PFSK-1 (cell line): Measurements from ENCODE around the gene CSDE1.

Source experiments
- FOXP2 ChIP-seq: optimal IDR thresholded peaks from 2 replicates; pipeline ENCODE3; 2011; ENCODE audit warnings: borderline replicate concordance, control low read depth, inconsistent platforms; ENCODE audit not compliant: insufficient read depth; ENCODE audit errors: extremely low read length, extremely low read depth
- POLR2AphosphoS5 ChIP-seq: IDR thresholded peaks from 2 replicates; pipeline ENCODE4 v1.6.1; 2012; ENCODE audit warnings: low read depth, mild to moderate bottlenecking, control low read depth, low read length, moderate library complexity
- REST ChIP-seq, 2 experiments: IDR thresholded peaks; 2 replicates each; pipeline versions ENCODE4 v1.6.1 to v1.8.0; 2011 to 2012; ENCODE audit warnings: low read depth in 2 of 2, low read length in 2 of 2, control low read depth in 1 of 2, inconsistent platforms in 1 of 2, mild to moderate bottlenecking in 1 of 2, moderate library complexity in 1 of 2; ENCODE audit not compliant: insufficient read depth in 1 of 2
- SIN3A ChIP-seq: IDR thresholded peaks from 2 replicates; pipeline ENCODE4 v1.6.1; 2012; ENCODE audit warnings: mild to moderate bottlenecking, low read length, moderate library complexity, borderline replicate concordance; ENCODE audit not compliant: insufficient read depth
- TAF1 ChIP-seq: IDR thresholded peaks from 2 replicates; pipeline ENCODE4 v1.6.1; 2012; ENCODE audit warnings: low read length, control low read depth, borderline replicate concordance; ENCODE audit not compliant: insufficient read depth

CSDE1 gene

GRCh38 chr1:114728553-114728952 is 29.2 kb downstream of the CSDE1 start:
- TF ChIP-seq SIN3A: no peak
- no peak for TF ChIP-seq FOXP2
- TF ChIP-seq REST (IDR thresholded peaks at IDR 0.05; ENCODE audit: insufficient read depth in 1 of 2, low read depth in 2 of 2, low read length in 2 of 2): no peak
- TF ChIP-seq POLR2AphosphoS5: no peak
- no peak for TF ChIP-seq TAF1

- no peak for TF ChIP-seq TAF1
These were observed 32.6 kb downstream of the CSDE1 start for GRCh38 chr1:114725230-114725629.

GRCh38 chr1:114723915-114724314 is 33.9 kb downstream of the CSDE1 start:
- TF ChIP-seq TAF1 (no peak), REST (IDR thresholded peaks at IDR 0.05; ENCODE audit: insufficient read depth in 1 of 2, low read depth in 2 of 2, low read length in 2 of 2) (no peak), POLR2AphosphoS5 (no peak), FOXP2 (no peak), SIN3A (no peak)

GRCh38 chr1:114723457-114723856 is 34.3 kb downstream of the CSDE1 start:
- TF ChIP-seq SIN3A (no peak), FOXP2 (no peak), TAF1 (no peak), POLR2AphosphoS5 (no peak; the same call in 1 of the 2 replicates), REST (IDR thresholded peaks at IDR 0.05; ENCODE audit: insufficient read depth in 1 of 2, low read depth in 2 of 2, low read length in 2 of 2) (no peak)

- TF ChIP-seq FOXP2 (no peak), REST (IDR thresholded peaks at IDR 0.05; ENCODE audit: insufficient read depth in 1 of 2, low read depth in 2 of 2, low read length in 2 of 2) (no peak), POLR2AphosphoS5 (no peak), SIN3A (no peak), TAF1 (no peak)
These were observed 37.3 kb downstream of the CSDE1 start for GRCh38 chr1:114720492-114720891.
